ENCODE measurements around the gene CSMD2. TPM values are rescaled to one million over a fixed set of nuclear protein-coding genes. Genes with fewer than 3 reads are reported as not detected.

Gene CSMD2
- total RNA-seq, 6 experiments from 2014 or later = under 0.01 to 0.19 (median 0.09) TPM; not detected in 1

DNA sequence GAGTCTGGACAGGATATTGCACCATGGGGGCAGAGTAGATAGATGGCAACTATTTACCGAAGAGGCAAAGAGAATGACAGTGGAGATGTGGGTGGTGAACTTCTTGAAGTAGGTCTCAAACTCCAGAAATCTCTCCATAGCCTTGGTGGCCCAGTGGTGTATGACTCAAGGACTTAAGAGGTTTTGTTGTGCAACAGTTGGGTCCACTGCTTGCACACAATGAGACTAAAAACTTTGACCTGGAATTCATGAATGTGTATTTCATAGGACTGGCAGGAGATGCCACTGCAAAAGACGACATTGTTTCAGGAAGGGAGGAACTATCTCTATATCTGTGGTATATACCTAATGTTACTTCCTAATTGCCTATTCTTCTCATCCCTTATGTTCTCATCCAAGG is 616.7 kb downstream of the CSMD2 start:
- Histone ChIP-seq H3K27me3 (no peaks in the 10 kb centered on the region), H3K4me3 (no peak overlapping the region), H3K36me3 (no peaks in the 10 kb centered on the region), H3K9me3 (no peaks in the 10 kb centered on the region), H3K27ac (no peak overlapping the region), H3K4me1 (no peaks in the 10 kb centered on the region)
- intact Hi-C loops (cut with DNase I) = no loop called here
- ATAC-seq (no peak), DNase-seq (no peak)
- TF ChIP-seq POLR2A (IDR thresholded peaks at IDR 0.05) = no peak
- TF ChIP-seq, protein P1, sequence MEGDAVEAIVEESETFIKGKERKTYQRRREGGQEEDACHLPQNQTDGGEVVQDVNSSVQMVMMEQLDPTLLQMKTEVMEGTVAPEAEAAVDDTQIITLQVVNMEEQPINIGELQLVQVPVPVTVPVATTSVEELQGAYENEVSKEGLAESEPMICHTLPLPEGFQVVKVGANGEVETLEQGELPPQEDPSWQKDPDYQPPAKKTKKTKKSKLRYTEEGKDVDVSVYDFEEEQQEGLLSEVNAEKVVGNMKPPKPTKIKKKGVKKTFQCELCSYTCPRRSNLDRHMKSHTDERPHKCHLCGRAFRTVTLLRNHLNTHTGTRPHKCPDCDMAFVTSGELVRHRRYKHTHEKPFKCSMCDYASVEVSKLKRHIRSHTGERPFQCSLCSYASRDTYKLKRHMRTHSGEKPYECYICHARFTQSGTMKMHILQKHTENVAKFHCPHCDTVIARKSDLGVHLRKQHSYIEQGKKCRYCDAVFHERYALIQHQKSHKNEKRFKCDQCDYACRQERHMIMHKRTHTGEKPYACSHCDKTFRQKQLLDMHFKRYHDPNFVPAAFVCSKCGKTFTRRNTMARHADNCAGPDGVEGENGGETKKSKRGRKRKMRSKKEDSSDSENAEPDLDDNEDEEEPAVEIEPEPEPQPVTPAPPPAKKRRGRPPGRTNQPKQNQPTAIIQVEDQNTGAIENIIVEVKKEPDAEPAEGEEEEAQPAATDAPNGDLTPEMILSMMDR (IDR thresholded peaks at IDR 0.05) = no peak
- 56% methylated on average over 2 of the region's 2 CpGs for WGBS (ENCODE audit: insufficient coverage, low coverage, low lambda C conversion rate, missing lambda C conversion rate)

DNA sequence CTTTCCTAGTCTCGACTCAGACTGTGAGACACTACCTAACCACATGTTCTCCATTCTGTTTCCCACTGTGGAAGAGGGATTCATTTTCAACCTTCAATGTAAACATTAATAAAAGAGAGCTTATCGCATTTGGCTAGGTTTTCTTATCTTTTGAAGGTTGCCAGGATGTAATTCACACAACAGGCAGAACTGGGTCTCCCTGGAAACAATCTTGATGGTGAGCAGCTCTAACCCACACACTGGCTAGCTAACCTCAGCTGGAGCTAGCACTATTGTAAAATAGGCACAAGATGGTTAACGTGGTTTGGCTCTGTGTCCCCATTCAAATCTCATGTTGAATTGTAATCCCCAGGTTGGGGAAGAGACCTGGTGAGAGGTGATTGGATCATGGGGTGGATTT is 617.5 kb downstream of the CSMD2 start:
- DNase-seq (no peak), ATAC-seq (no peak)
- Histone ChIP-seq H3K27ac (no peak overlapping the region), H3K4me3 (no peak overlapping the region), H3K27me3 (no peaks in the 10 kb centered on the region), H3K9me3 (no peaks in the 10 kb centered on the region), H3K36me3 (no peaks in the 10 kb centered on the region), H3K4me1 (no peaks in the 10 kb centered on the region)
- intact Hi-C loops (cut with DNase I) = no loop called here
- TF ChIP-seq, protein P1 (IDR thresholded peaks at IDR 0.05) = no peak
- no peak for TF ChIP-seq POLR2A (IDR thresholded peaks at IDR 0.05)
- 48% methylated on average over 3 of the region's 3 CpGs for WGBS (ENCODE audit: insufficient coverage, low coverage, low lambda C conversion rate, missing lambda C conversion rate)

DNA sequence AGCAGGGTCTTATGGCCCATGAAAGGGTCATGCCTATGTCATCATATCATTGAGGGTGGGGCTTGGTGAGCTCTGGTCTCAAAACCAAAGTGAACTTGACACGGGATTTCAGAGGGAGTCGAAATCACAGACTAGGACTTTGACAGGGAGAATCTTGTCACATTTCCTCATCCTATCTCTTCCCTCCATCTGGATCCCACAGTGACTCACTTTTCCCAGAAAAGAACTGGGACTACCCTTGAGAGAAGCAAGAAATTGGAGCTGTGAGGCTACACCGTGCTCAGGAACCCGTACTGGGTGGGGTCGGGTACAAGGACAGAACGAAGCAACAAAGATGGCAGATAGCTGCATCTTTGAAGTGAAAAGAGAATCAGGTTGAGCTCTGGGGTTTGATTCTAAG is 623.1 kb downstream of the CSMD2 start:
- Histone ChIP-seq H3K36me3 (no peaks in the 10 kb centered on the region), H3K27ac (no peak overlapping the region), H3K4me3 (no peak overlapping the region), H3K9me3 (no peaks in the 10 kb centered on the region), H3K27me3 (no peaks in the 10 kb centered on the region), H3K4me1 (no peaks in the 10 kb centered on the region)
- intact Hi-C loops (cut with DNase I) = no loop called here
- TF ChIP-seq, protein P1 (IDR thresholded peaks at IDR 0.05) = no peak
- no peak for TF ChIP-seq POLR2A (IDR thresholded peaks at IDR 0.05)
- ATAC-seq (no peak), DNase-seq (no peak)
- WGBS (ENCODE audit: insufficient coverage, low coverage, low lambda C conversion rate, missing lambda C conversion rate) = 61% methylated on average over 5 of the region's 6 CpGs

DNA sequence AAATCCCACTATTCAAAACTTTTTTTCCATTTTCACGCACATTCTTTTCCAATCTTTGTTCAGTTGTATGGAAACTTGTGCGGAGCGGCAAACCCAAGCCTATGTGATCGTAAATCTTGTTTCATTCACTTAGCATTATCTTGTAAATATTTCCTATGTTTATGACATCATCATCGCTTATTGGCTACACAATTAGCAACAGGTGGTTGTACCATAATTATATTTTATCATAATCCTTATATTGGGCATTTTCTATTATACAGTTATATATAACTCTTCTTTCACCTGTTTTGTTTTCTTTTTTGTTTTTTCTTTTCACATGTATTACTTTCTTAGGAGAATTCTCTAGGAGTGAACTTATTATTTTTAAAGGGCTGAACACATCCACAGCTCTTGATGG is 627.1 kb downstream of the CSMD2 start:
- 88% methylated on average over 5 of the region's 5 CpGs for WGBS (ENCODE audit: insufficient coverage, low coverage, low lambda C conversion rate, missing lambda C conversion rate)
- H3K27me3 ChIP-seq = no peaks in the 10 kb centered on the region
- H3K4me1 ChIP-seq = no peaks in the 10 kb centered on the region
- TF ChIP-seq, protein P1 (IDR thresholded peaks at IDR 0.05) = no peak
- no peak for TF ChIP-seq POLR2A (IDR thresholded peaks at IDR 0.05)
- DNase-seq (no peak), ATAC-seq (no peak)
- intact Hi-C loops (cut with DNase I) = no loop called here
- no peaks in the 10 kb centered on the region for H3K9me3 ChIP-seq
- H3K4me3 ChIP-seq = no peak overlapping the region
- H3K27ac ChIP-seq = no peak overlapping the region
- no peaks in the 10 kb centered on the region for H3K36me3 ChIP-seq

DNA sequence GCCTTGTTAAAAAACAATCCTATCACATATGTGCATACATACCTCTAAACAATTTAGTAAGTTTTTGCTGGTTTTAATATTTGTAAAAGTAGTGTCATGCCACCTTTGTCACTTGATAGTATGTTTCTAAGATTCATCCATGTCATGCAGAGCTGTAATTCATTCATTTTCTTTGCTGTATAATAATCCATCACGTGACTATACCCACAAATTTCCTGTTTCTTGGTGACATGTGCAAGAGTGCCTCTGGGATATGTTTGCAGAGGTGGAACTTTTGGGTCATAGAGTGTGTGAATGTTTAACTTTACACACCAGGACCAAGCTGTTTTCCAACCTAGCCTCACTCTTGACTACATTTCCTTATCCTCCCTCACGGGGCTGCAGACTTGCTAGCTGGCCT is 629.7 kb downstream of the CSMD2 start:
- DNase-seq (no peak), ATAC-seq (no peak)
- TF ChIP-seq, protein P1 (IDR thresholded peaks at IDR 0.05) = no peak
- TF ChIP-seq POLR2A (IDR thresholded peaks at IDR 0.05) = no peak
- Histone ChIP-seq H3K27me3 (no peaks in the 10 kb centered on the region), H3K27ac (no peak overlapping the region), H3K9me3 (no peaks in the 10 kb centered on the region), H3K36me3 (no peaks in the 10 kb centered on the region), H3K4me3 (no peak overlapping the region), H3K4me1 (no peaks in the 10 kb centered on the region)
- whole genome bisulfite sequencing (ENCODE audit: insufficient coverage, low coverage, low lambda C conversion rate, missing lambda C conversion rate) = 52% methylated on average over 2 of the region's 2 CpGs
- intact Hi-C loops (cut with DNase I) = no loop called here
